Putamen (tissue), 1 donor: ENCODE data around the gene ELL2.
"Not testable (repeated sequence)": the region's sequence is repeated elsewhere in the genome, so short reads cannot be mapped to it uniquely, and the experiment has no call there.

Experiments used
- DNase-seq: peaks from one replicate; pipeline ENCODE4 v3.0.0-alpha.2; 2016; ENCODE audit warnings: low spot score

Gene ELL2

DNA sequence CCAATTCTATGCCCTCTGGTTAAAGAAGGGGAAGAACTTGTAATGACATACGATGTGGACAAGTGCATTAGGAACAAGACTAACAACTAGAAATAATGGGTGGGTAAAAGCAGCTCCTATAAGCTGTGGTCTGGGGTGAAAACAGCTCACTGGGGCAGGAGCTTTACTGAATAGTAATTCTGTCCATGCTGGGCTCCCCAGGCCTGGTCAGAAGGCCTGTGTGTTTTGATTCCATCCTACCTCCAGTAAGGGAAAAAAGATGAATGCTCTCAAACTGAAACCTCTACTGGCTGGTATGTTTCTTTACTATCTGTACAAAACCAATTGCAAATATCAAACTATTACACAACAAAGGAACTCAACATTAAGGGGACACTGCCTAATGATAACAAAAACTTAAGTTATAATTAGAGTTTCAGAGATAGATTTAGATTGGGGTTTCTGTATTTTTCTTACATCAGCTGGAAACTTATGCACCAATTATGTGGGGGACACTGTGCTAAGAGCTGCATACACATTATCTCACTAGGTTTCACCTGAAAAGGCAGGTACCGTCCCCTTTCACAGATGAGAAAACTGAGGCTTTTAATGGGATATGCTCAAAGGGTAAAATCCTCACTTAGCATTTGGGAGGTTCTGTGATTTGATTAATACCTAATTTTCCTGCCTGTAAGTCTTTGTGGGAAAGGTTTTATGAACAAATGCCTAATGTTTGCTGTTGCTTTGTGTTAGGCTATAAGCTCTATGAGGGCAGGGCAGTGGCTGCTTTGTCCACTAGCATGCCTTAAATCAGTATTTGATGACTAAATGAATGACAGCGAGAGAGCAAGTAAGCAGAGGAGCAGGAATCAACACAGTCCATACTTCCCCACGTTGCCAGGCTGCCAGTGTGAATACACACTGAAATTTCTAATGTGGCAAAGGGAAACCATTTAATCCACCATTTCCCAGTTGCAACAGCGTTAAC, 53.6 kb downstream of the ELL2 start:
- DNase-seq: no peak

DNA sequence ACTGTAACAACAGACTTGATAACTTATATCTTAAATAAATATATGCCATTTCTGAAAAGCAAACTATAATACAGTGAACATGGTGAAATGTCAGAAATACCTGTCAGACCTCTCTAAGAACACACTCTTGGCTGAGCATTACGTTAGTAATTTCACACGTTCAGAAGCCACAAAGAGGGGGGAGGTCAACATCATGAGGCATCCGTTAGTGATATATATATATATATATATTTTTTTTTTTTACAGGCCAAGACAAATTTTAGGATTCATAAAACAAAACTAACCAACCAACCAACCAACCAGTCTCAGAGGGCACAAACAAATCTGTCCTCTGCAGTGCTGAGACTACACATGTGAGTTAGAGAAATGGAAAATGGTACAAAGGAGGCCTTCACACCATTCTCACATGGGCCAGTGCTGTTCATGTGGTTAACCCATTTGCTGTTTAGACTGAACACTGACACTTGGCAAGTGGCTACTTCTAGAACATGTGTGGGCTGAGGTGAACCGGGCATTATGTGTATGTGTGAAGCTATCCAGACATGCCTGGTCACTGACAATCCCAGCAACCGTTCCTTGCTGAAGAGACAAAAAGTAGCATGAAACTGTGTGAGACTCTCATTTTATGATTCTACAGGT, 54.5 kb downstream of the ELL2 start:
- DNase-seq: no peak

DNA sequence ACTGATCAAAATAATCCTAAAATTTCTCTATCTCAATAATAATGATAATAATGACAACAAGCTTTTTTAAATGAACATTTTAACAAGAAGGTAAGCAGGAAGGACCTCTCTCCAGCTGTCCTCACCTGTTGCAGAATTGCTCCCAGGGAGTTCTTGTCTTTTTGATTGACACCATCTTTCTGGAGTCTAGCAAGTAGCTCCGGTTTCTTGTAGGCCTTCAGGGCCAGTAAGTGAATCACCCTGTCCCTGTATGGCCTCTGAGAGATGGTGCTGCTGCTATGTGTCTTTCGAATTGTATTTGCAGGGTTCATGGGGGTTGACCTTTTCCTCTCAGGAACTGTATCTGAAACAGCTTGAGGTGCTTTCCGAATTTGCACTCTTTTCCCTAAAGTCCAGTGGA, 55.3 kb downstream of the ELL2 start:
- not testable (repeated sequence) for DNase-seq

GRCh38 chr5:95904827-95905226, 56.8 kb downstream of the ELL2 start:
- no peak for DNase-seq

- DNase-seq: no peak
Observed at GRCh38 chr5:95903838-95904237, 57.8 kb downstream of the ELL2 start.

DNA sequence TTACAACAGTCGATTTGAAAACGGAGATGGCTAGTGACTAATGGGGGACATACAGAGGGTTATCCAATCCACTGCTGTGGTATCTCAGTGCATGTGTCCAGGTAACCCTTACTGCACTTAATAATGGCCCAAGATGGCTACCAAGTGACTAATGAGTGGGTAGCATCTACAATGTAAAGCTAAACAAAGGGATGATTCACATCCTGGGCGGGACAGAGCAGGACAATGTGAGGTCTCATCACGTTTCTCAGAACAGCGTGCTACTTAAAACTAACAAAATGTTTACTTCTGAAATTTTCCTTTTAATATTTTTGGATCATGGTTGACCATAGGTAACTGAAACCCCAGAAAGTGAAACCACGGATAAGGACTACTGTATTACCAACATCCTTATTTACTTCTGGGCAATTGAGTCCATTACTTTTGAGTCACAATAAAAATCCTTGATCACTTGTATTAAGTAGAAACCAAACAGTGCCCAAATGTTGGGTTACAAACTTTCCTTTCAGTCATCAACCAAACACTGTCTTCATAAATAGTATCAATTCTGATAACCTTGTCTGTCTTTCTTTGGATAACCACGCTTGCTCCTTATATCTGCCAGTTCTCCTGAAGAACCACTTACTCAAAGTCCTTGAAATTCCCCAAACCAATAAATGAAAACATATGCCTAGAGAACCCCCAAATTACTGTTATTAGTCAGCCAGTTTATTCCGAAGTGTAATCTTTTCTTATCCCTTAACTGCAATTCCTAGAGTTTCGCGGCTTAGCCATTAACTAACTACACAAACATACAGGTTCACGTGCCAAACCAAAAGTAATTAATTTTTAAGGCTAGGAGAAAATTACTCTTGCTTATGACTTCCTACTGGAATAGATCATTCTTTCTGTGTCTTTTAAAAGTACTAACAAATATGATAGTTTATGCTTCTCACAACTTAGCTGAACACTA, 59.7 kb downstream of the ELL2 start:
- no peak for DNase-seq

DNA sequence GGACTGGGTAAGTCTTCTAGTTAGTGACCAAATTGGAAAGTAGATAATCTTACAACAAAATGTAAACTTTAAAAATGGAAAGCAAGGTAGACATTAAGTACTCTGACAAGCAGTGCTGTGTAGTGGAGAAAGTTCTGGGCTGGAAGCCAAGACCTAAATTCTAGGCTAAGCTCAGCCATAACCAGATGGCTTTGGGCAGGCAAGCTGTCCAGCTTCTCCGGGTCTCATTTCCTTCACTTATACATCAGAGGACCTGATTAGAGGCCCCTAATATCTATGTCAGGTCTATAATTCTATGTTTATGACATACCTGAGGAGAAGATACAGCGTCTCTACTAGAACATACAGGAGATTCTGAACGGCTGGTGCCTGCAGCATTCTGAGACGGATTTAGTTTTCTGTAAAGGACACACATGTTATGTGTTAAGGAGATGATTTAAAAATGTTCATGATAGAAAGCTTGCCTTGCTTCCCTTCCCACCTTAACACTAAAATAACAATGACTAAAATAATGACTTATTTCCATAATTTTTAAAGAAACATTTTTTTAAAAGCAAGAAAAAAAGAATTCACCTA, 61.2 kb downstream of the ELL2 start:
- no peak for DNase-seq

DNA sequence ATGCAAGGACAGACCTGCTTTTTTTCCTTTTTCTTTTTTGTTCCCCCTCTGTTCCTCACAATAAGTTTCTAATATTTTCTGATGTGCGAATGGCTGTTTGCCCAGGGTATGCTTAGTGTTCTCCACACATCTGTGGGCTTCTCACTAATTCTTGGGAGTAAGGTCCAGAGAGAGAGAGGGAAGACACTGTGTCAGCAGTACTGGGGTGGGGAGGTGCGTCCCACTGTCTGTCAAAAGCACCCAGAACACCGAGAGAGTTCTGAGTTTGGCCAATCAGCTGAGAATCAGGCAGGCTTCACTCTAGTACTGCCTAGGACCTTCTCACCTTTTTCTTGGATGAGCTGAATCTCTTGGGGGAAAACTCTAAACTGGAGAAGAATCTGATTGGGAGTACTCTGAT, 61.8 kb downstream of the ELL2 start:
- DNase-seq: no peak

DNA sequence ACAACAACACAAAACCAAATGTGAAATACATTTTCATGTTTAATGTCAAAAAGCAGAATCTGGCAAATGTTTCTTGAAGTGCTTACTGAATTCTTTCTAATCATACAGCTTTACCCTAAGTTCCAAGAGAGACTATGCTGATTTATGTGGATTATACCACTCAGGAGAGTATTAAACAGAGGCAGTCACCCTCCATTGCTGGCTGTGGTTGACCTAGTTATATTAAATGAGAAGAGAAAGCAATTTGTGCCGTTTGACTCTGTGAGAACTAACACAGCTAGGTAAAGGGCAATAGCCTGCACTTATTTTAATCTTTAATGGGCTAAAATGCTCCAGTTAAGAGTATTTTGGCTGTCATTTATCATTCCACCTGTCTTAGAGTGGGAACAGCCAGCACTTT, 62.6 kb downstream of the ELL2 start:
- no peak for DNase-seq

DNA sequence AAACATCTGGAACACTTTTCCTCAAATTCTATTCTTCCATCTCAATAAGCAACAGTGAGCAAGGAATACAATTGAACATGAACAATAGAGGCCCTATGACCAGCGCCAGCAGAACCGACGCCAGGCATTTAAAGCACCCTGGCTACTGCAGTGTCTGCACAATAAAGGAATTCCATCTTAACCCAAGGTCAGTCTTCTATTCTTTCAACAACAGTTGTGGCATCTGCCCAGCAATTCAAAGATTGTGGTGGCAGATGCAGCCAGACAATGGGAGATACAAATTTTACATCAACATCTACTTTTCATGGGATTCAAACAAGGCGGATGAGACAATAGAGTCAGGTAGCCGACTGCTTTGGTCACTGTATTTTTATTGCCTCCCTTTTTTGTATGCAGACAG, 65.9 kb downstream of the ELL2 start:
- peak; percentile 81 for DNase-seq

DNA sequence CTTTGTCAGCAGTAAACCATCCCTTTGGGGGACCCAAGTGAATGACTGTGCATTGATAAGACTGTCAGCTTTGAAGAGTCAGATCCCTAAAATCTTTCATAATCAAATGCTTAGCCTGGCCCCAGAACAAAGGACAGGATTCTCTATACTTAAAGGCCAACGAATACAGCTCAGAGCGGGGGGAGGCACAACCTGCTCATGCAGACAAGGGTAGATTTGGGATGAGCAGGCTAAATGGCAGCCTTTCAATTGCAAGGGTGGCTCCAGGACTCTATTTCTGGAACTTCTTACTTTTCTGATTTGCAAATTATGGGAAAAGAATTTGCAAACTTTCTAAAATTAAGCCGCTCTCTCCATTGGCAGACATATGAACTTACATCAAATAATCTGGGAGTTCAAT, 66.4 kb downstream of the ELL2 start:
- DNase-seq: no peak

DNA sequence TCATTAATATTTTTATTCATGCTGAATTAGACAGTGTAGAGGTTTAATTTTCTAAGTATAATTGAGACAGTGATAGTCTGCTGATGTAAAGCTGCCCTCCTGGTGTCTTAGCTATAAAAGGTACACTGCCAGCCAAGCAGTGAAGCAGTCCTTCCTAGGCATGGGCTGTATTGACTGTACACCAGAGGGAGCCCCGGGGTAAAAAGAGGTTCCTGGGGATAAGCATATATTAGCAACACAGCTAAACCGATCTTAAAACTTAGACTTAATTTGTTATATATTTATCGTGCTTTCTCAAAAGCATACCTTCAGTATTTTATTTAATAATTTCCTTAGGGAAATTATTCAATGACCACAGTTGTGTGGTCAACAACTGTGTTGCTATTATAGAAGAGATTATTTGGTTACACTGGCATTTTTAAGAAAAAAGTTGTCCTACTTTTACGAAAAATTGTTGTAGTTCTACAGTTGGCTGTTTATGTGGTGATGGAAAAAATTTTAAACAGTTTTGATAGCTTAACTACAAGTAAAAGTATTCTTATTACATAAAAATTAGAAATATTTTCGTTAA, 68.8 kb downstream of the ELL2 start:
- DNase-seq: no peak

GRCh38 chr5:95891499-95891898, 70.2 kb downstream of the ELL2 start:
- no peak for DNase-seq

GRCh38 chr5:95889076-95889475, 72.6 kb downstream of the ELL2 start:
- DNase-seq: no peak

DNA sequence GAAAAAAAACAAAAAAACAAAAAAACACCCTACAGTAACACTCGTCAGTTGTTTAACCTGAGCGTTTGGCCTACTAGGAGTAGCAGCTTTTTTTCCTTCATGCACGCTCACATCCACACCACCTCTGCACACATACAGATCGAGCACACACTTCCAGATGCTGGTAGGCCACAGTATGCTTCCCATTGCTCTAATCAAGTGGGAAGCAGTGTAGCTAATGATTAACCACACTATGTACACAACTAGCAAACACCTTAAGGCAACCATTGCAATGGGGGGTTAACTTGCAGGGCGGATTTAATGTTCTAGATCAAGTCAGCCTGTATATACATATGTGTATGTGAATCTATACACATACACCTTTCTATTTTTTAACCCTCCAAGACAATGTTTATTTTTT, 73.7 kb downstream of the ELL2 start:
- no peak for DNase-seq

GRCh38 chr5:95886340-95887044, 75.2 kb downstream of the ELL2 start:
- no peak for DNase-seq

DNA sequence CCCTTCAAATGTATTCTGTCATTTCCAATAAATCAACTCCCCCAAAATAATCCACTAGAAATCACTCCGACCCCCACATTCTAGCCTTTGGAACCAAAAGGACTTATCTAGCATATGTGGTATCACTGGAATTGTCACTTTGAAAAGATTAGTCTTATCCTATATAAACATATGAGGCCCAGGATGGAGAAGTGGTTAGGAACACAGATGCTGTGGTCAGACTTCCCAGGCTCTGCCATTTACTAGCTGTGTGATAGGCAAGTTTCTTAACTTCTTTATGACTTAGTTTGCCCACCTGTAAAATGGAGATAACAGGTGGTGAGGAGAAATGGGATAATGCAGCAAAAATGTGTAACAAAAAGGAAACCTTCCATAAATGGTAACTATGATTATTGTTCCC, 77.1 kb downstream of the ELL2 start:
- no peak for DNase-seq

DNA sequence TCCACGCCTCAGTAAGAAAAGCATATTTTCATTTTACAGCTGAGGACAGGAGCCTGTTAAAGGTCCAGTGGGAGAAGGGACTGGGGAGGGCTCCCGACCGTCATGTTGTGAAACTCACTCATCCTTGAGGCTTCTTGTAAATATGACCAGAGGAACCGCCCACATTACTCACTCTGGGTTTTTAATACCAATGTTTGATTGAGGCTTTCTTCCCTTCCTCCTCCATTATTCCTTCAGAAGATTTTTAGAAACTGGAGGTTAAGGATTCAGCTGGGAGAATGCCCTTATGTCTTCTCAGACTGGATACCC, 77.7 kb downstream of the ELL2 start:
- DNase-seq: no peak

DNA sequence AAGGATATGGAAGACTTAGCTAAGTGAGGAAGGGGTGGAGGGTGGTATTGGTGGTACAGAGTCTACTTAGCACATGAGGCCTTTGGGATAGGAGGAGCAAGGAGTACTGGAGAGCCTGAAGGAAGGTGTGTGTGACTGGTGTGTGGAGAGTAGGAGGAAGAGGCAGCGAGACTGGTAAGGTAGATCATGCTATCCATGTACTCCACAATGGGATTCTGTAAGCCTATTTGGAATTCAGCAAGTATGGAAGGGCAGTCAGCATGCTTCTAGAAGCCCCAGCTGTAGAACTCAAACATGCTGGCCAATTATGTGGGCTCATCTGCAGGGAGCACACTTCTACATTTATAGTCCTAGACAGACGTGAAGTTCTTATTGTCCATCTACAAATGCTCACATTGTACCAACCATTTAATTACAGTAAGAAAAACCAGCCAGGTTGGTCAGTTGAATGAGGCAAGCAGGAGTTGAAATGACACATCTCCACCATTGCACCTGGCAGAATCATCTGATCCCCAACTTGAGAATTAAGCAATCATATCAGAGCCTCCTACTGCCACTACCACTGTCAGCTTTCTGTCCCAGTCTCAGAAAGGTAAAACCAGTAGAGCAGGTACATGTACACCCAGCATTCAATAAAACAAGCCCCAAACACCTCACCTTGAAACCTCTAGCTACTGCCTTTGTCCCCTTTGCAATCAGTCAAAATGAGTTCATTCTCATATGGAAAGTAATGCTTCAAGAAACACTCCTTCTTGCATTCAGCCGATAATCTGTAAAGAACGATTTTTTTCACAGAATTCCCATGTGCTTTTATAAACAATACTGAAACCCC, 78.2 kb downstream of the ELL2 start:
- no peak for DNase-seq

GRCh38 chr5:95881833-95882232, 79.8 kb downstream of the ELL2 start:
- DNase-seq: no peak
